K562 (cell line): Measurements from ENCODE around the gene ENTPD8. TPM values are rescaled to one million over a fixed set of nuclear protein-coding genes. Genes with fewer than 3 reads are reported as not detected.

Experiments used
- ATAC-seq: fragments of 200-7000 bp; cut with Tn5 transposase; 3 replicates; pipeline ENCODE4 v1.9.1; 2020; ENCODE audit warnings: moderate library complexity
- BruUV-seq: library from RNA; stranded (reverse); fragments of 400-500 nt; replicated peaks from 2 replicates; lab custom pipeline; 2021; lab: Mats Ljungman, UMichigan
- CTCF ChIA-PET: fragments of 300-600 bp; formaldehyde crosslinking; extraction: SDS; loops from one replicate; lab custom pipeline; 2021; ENCODE audit warnings: low intra/inter-chr PET ratio; lab: Yijun Ruan, JAX
- POLR2A ChIA-PET: fragments of 300-600, 350-650 bp; sonication (Branson Sonifier 250); formaldehyde crosslinking; extraction: SDS; loops from one replicate; lab custom pipeline; 2021; ENCODE audit warnings: antibody characterized with exemption, inconsistent platforms; lab: Yijun Ruan, JAX
- DNase-seq, 4 experiments: peaks; one replicate each; pipeline versions ENCODE4 v3.0.0 to v3.0.0-alpha.2; 2011 to 2018; ENCODE audit warnings: low spot score in 3 of 4, mixed read lengths in 3 of 4; ENCODE audit errors: extremely low read depth in 1 of 4
- FAIRE-seq: peaks from 2 replicates; lab custom pipeline; 2011; peaks lifted over from hg19 to GRCh38; lab: Jason Lieb, UNC
- H2AFZ ChIP-seq: 2 replicates; pipeline ENCODE4 v1.6.0; 2011; ENCODE audit warnings: low read depth, low read length, control low read depth, inconsistent platforms
- H3K27ac ChIP-seq: fragments of 200-600 bp; 3 replicates; pipeline ENCODE4 v1.8.0; 2011; ENCODE audit warnings: low read depth, mild to moderate bottlenecking, control low read depth, inconsistent platforms, low read length, moderate library complexity, mixed read lengths; ENCODE audit errors: extremely low read depth
- H3K27me3 ChIP-seq, 2 experiments: fragments of 300-600 bp in 1 of 2; 2 replicates in 1 of 2; 3 replicates in 1 of 2; pipeline versions ENCODE4 v1.6.0 to v1.8.0; 2011; ENCODE audit warnings: inconsistent platforms in 2 of 2, low read length in 2 of 2, mild to moderate bottlenecking in 1 of 2, mixed read lengths in 1 of 2, moderate library complexity in 1 of 2; ENCODE audit not compliant: control insufficient read depth in 2 of 2, insufficient read depth in 2 of 2
- H3K36me3 ChIP-seq: fragments of 300-600 bp; 3 replicates; pipeline ENCODE4 v1.8.0; 2011; ENCODE audit warnings: mild to moderate bottlenecking, low read length, inconsistent platforms; ENCODE audit not compliant: control insufficient read depth, insufficient read depth
- H3K4me1 ChIP-seq, 2 experiments: fragments of 200-600 bp in 1 of 2; replicated peaks in 1 of 2; 2 replicates in 1 of 2; 3 replicates in 1 of 2; pipeline versions ENCODE4 v1.5.1 to v1.8.0; 2011; ENCODE audit warnings: inconsistent platforms in 2 of 2, low read length in 2 of 2, mild to moderate bottlenecking in 1 of 2, mixed read lengths in 1 of 2, moderate library complexity in 1 of 2; ENCODE audit not compliant: control insufficient read depth in 2 of 2, insufficient read depth in 2 of 2
- H3K4me2 ChIP-seq: 2 replicates; pipeline ENCODE4 v1.6.1; 2011; ENCODE audit warnings: low read length, control low read depth, inconsistent platforms, mixed read lengths; ENCODE audit not compliant: insufficient read depth
- H3K4me3 ChIP-seq: fragments of 200-600 bp; sonication (generic), shearing (Covaris generic); 2 replicates; pipeline ENCODE4 v1.5.1; 2016; ENCODE audit warnings: control low read depth, inconsistent platforms
- H3K79me2 ChIP-seq: fragments of 200-600 bp; 3 replicates; pipeline ENCODE4 v1.8.0; 2011; ENCODE audit warnings: low read length, inconsistent platforms; ENCODE audit not compliant: control insufficient read depth, insufficient read depth
- H3K9ac ChIP-seq, 2 experiments: 2 replicates each; pipeline versions ENCODE4 v1.6.0 to v1.6.1; 2011; ENCODE audit warnings: low read depth in 2 of 2, low read length in 2 of 2, control low read depth in 1 of 2, inconsistent platforms in 1 of 2, mild to moderate bottlenecking in 1 of 2, mixed read lengths in 1 of 2; ENCODE audit not compliant: insufficient read depth in 1 of 2
- H3K9me1 ChIP-seq: one replicate; pipeline ENCODE4 v1.6.0; 2011; ENCODE audit warnings: inconsistent platforms, mild to moderate bottlenecking, low read length, moderate library complexity; ENCODE audit not compliant: control insufficient read depth, insufficient read depth
- H3K9me3 ChIP-seq: replicated peaks from 2 replicates; pipeline ENCODE4 v1.5.1; 2011; ENCODE audit warnings: low read depth, low read length, inconsistent platforms; ENCODE audit not compliant: control insufficient read depth, insufficient read depth
- H4K20me1 ChIP-seq: replicated peaks from 2 replicates; pipeline ENCODE4 v1.6.1; 2011; ENCODE audit warnings: low read length, inconsistent platforms, mixed read lengths; ENCODE audit not compliant: control insufficient read depth, insufficient read depth
- BMI1 ChIP-seq: fragments of 150-350 bp; IDR thresholded peaks from 2 replicates; pipeline ENCODE4 v1.6.1; 2014; ENCODE audit warnings: low read length
- CBX8 ChIP-seq: fragments of 200-600 bp; sonication (generic); IDR thresholded peaks from 2 replicates; pipeline ENCODE4 v1.6.1; 2012; ENCODE audit warnings: borderline replicate concordance, mixed run types, low read depth, mild to moderate bottlenecking, moderate library complexity, mixed read lengths, low read length, control low read depth, inconsistent platforms; ENCODE audit not compliant: poor library complexity, severe bottlenecking; ENCODE audit errors: extremely low read depth
- DACH1 ChIP-seq: fragments of 450-650 bp; IDR thresholded peaks from 2 replicates; pipeline ENCODE4 v1.6.1; 2018; ENCODE audit not compliant: partially characterized antibody
- E4F1 ChIP-seq: fragments of 250-450 bp; sonication (Bioruptor Pico); IDR thresholded peaks from 2 replicates; pipeline ENCODE4 v1.5.0; 2021; ENCODE audit warnings: mild to moderate bottlenecking, borderline replicate concordance
- ESRRA ChIP-seq: fragments of 450-650 bp; IDR thresholded peaks from 2 replicates; pipeline ENCODE4 v1.6.1; 2014; ENCODE audit warnings: low read depth, mild to moderate bottlenecking, moderate library complexity, borderline replicate concordance
- HDAC8 ChIP-seq: fragments of 450-650 bp; IDR thresholded peaks from 2 replicates; pipeline ENCODE4 v1.6.1; 2016; ENCODE audit warnings: mild to moderate bottlenecking, missing genetic modification characterization, moderate library complexity, missing compliant biosample characterization
- KAT2B ChIP-seq: IDR thresholded peaks from one replicate; pipeline ENCODE4 v1.6.1; 2012; ENCODE audit warnings: low read depth, mild to moderate bottlenecking, control low read depth, inconsistent platforms, low read length, moderate library complexity
- KAT7 ChIP-seq: sonication (generic); formaldehyde crosslinking; IDR thresholded peaks from 2 replicates; pipeline ENCODE4 v1.8.0; 2022; ENCODE audit warnings: missing genetic modification reagents, mild to moderate bottlenecking, borderline replicate concordance
- MAFG ChIP-seq: fragments of 450-650 bp; conservative IDR thresholded peaks from 2 replicates; pipeline ENCODE4 v1.6.1; 2016; ENCODE audit warnings: missing genetic modification characterization, missing compliant biosample characterization
- SMAD2 ChIP-seq: fragments of 150-350 bp; IDR thresholded peaks from 2 replicates; pipeline ENCODE4 v1.6.1; 2014; ENCODE audit warnings: low read depth, mild to moderate bottlenecking, low read length
- ZBTB12 ChIP-seq: fragments of 250-450 bp; sonication (Bioruptor Pico); IDR thresholded peaks from 2 replicates; pipeline ENCODE4 v1.4.0; 2020
- ZBTB5 ChIP-seq: fragments of 450-650 bp; IDR thresholded peaks from 2 replicates; pipeline ENCODE4 v1.6.1; 2017; ENCODE audit warnings: antibody characterized with exemption
- ZBTB7A ChIP-seq: IDR thresholded peaks from 2 replicates; pipeline ENCODE4 v1.6.1; 2011; ENCODE audit warnings: low read depth, mild to moderate bottlenecking, low read length, moderate library complexity, borderline replicate concordance; ENCODE audit not compliant: control insufficient read depth
- ZNF324 ChIP-seq: fragments of 250-450 bp; sonication (Bioruptor Pico); IDR thresholded peaks from 2 replicates; pipeline ENCODE4 v1.4.0; 2020; ENCODE audit warnings: mild to moderate bottlenecking
- ZNF79 ChIP-seq: fragments of 250-450 bp; sonication (Bioruptor Pico); IDR thresholded peaks from 2 replicates; pipeline ENCODE4 v1.4.0; 2020; ENCODE audit warnings: low read depth, mild to moderate bottlenecking, moderate library complexity
- whole genome bisulfite sequencing: fragments of 100-300 bp; shearing (Covaris generic); methylation state at CpG from one replicate; pipeline ENCODE4 v1.1.6; 2016; ENCODE audit warnings: low coverage, mixed read lengths; ENCODE audit not compliant: insufficient coverage; ENCODE audit errors: missing lambda C conversion rate; 5-methylcytosine and 5-hydroxymethylcytosine counted together
- in situ Hi-C: fragments of 300-500 bp; cut with MboI; formaldehyde crosslinking; loops from 4 replicates; pipeline ENCODE4 v1.15.0; 2018; ENCODE audit warnings: inconsistent platforms, mixed read lengths
- intact Hi-C: fragments of 100-400 bp; cut with micrococcal nuclease; formaldehyde crosslinking; loops from 2 replicates; pipeline ENCODE4 v1.14.2; 2022
- polyA plus RNA-seq, 8 experiments: library from polyadenylated mRNA; depleted of rRNA in 4 of 8; stranded (reverse) in 5 of 8; unstranded in 3 of 8; fragments of >200 nt; fragmentation: Nextera tagmentation in 2 of 8; fragmentation: Illumina TruSeq in 1 of 8; extraction: Ambion mirVana in 2 of 8; extraction: Trizol in 1 of 8; gene quantifications; 2 replicates each; pipeline versions ENCODE4 v1.2.1 to v1.2.3, GENCODE V29; 2011 to 2014; ENCODE audit warnings: inconsistent platforms in 1 of 8, missing spikeins in 1 of 8
- total RNA-seq, 7 experiments: library from RNA; depleted of rRNA in 6 of 7; stranded (reverse); fragments of >200 nt in 6 of 7; fragmentation: Illumina TruSeq in 2 of 7; extraction: Trizol in 2 of 7; gene quantifications; 2 replicates each; pipeline versions ENCODE4 v1.2.1 to v1.2.3, GENCODE V29; 2011 to 2021; ENCODE audit warnings: low replicate concordance in 1 of 7

Gene ENTPD8
- total and polyA plus RNA-seq, 9 of the 15 experiments (the other 6 are each of a cell fraction or from before 2014, with no cell fraction given) = 0.06 to 0.27 (median 0.19) TPM; not detected in 5

- Histone ChIP-seq H3K79me2 (no peaks in the 10 kb centered on the region), H3K36me3 (no peaks in the 10 kb centered on the region), H3K9me1 (no peaks in the 10 kb centered on the region), H4K20me1 (no peaks in the 10 kb centered on the region), H3K4me1 (peaks cover 0 to 53% of the 10 kb centered on the region in 2 experiments; a peak in 2 of 5 replicates), H3K9me3 (no peaks in the 10 kb centered on the region; the same call in 1 of the 2 replicates), H2AFZ (no peak overlapping the region), H3K4me3 (no peak overlapping the region), H3K4me2 (no peak overlapping the region), H3K27ac (no peak overlapping the region), H3K9ac (no peak overlapping the region), H3K27me3 (no peaks in the 10 kb centered on the region)
- intact Hi-C loops = no loop called here
- no peak for TF ChIP-seq MAFG (tag)
- TF ChIP-seq KAT7 (CRISPR knock-in tag) = no peak
- TF ChIP-seq ZNF79 (CRISPR knock-in tag) = no peak
- no peak for TF ChIP-seq HDAC8 (tag)
- no peak for TF ChIP-seq KAT2B
- TF ChIP-seq CBX8 = no peak
- no peak for TF ChIP-seq ZBTB12 (CRISPR knock-in tag)
- no peak for TF ChIP-seq ESRRA
- no peak for TF ChIP-seq BMI1
- TF ChIP-seq ZNF324 (CRISPR knock-in tag) = no peak
- no peak for TF ChIP-seq DACH1
- no peak for TF ChIP-seq ZBTB7A
- no peak for TF ChIP-seq E4F1
- no peak for TF ChIP-seq SMAD2
- TF ChIP-seq ZBTB5 = no peak
- ChIA-PET POLR2A (interaction anchor here (1.2 kb wide), 1 partner anchor 10 kb away, joined by 3 read pairs; no protein-coding TSS in a partner anchor), CTCF (no interaction called here)
- in situ Hi-C loops = no loop called here
- 77% methylated on average over 6 of the region's 11 CpGs for WGBS
- ATAC-seq (no peak), FAIRE-seq (no peak), DNase-seq (no peak)
- no TSS peak for BruUV-seq
Observed at GRCh38 chr9:137395666-137396010, 45.5 kb downstream of the ENTPD8 start.
